ENCODE results near the gene ARRB1. TPM values are rescaled to one million over a fixed set of nuclear protein-coding genes. Genes with fewer than 3 reads are reported as not detected.

The ARRB1 gene
- total and polyA plus RNA-seq, 9 of the 15 experiments (the other 6 are each of a cell fraction or from before 2014, with no cell fraction given) = 6.6 to 45.4 (median 28.5) TPM

- TF ChIP-seq CREBBP (IDR thresholded peaks at IDR 0.05; ENCODE audit: low read depth, low read length) (no peak), RBBP5 (IDR thresholded peaks at IDR 0.05; ENCODE audit: borderline replicate concordance, insufficient read depth, low read length, poor library complexity, severe bottlenecking) (no peak), GABPB1 (CRISPR knock-in tag; IDR thresholded peaks at IDR 0.05) (peak; percentile 74), TRIM25 (IDR thresholded peaks at IDR 0.05; ENCODE audit: borderline replicate concordance) (0 out of 2 replicates have a peak, but pooled peaks have one; percentile 68), ZNF518B (CRISPR knock-in tag; IDR thresholded peaks at IDR 0.05) (no peak), ELF1 (tag; IDR thresholded peaks at IDR 0.05) (peak; percentile 86), KAT7 (CRISPR knock-in tag; IDR thresholded peaks at IDR 0.05; ENCODE audit: borderline replicate concordance) (peak; percentile 55; the same call in 1 of the 2 replicates), CBFA2T3 (IDR thresholded peaks at IDR 0.05) (peak; percentile 40), HBP1 (CRISPR knock-in tag; IDR thresholded peaks at IDR 0.05) (peak; percentile 90; the same call in 1 of the 2 replicates), BCL6 (CRISPR knock-in tag; IDR thresholded peaks at IDR 0.05) (no peak), RREB1 (CRISPR knock-in tag; IDR thresholded peaks at IDR 0.05) (peak; percentile 64; the same call in 1 of the 2 replicates), TBP (optimal IDR thresholded peaks at IDR 0.05; ENCODE audit: low read depth, low read length) (peak; percentile 41)
These were observed 528 bp upstream of the ARRB1 start (continued) for GRCh38 chr11:75351791-75352587.
